ENCODE data around the gene PGA4.
"Not testable (repeated sequence)": the region's sequence is repeated elsewhere in the genome, so short reads cannot be mapped to it uniquely, and the experiment has no call there.

DNA sequence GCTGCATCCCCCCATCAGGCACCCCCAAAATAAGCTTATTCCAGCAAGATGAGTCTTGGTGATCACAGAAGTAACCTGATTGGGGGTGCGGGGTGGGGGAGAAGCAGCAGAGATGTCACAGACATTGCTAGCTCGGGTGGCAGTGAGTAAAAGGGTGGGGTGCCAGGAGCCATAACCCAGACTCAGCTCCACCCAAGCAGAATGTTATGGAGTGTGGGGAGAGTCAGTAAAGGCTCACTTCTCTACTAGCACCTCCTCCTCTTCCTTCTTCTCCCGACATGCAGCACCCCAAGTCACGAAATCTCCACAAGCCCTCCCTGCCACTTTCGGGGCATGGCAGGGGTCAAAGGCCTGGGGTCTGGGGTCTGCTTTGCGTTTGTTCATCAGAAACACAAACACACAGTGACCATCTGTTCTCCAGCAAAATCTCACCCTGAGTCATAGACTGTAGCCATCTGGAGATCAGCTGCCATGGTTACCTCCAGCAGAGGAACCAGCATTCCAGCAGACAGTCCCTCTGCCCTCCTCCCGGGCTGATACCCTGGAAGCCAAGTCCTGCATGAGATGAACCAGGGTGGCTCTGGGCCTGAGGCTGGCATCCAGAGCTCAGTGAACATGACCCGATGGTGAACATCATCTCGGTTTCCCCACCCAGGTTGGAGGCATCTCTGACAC, 14.4 kb upstream of the PGA4 start:
- TF ChIP-seq, protein P1, sequence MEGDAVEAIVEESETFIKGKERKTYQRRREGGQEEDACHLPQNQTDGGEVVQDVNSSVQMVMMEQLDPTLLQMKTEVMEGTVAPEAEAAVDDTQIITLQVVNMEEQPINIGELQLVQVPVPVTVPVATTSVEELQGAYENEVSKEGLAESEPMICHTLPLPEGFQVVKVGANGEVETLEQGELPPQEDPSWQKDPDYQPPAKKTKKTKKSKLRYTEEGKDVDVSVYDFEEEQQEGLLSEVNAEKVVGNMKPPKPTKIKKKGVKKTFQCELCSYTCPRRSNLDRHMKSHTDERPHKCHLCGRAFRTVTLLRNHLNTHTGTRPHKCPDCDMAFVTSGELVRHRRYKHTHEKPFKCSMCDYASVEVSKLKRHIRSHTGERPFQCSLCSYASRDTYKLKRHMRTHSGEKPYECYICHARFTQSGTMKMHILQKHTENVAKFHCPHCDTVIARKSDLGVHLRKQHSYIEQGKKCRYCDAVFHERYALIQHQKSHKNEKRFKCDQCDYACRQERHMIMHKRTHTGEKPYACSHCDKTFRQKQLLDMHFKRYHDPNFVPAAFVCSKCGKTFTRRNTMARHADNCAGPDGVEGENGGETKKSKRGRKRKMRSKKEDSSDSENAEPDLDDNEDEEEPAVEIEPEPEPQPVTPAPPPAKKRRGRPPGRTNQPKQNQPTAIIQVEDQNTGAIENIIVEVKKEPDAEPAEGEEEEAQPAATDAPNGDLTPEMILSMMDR (IDR thresholded peaks at IDR 0.05; ENCODE audit: low read depth, low read length, missing input control), result not testable (repeated sequence)
- TF ChIP-seq, protein P2, sequence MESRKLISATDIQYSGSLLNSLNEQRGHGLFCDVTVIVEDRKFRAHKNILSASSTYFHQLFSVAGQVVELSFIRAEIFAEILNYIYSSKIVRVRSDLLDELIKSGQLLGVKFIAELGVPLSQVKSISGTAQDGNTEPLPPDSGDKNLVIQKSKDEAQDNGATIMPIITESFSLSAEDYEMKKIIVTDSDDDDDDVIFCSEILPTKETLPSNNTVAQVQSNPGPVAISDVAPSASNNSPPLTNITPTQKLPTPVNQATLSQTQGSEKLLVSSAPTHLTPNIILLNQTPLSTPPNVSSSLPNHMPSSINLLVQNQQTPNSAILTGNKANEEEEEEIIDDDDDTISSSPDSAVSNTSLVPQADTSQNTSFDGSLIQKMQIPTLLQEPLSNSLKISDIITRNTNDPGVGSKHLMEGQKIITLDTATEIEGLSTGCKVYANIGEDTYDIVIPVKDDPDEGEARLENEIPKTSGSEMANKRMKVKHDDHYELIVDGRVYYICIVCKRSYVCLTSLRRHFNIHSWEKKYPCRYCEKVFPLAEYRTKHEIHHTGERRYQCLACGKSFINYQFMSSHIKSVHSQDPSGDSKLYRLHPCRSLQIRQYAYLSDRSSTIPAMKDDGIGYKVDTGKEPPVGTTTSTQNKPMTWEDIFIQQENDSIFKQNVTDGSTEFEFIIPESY (IDR thresholded peaks at IDR 0.05), result not testable (repeated sequence)
- not testable (repeated sequence) for TF ChIP-seq GABPA (IDR thresholded peaks at IDR 0.05 in 1 of 2, conservative IDR thresholded peaks at IDR 0.05 in 1 of 2); SP1 (IDR thresholded peaks at IDR 0.05); YY1 (IDR thresholded peaks at IDR 0.05)

All from liver (tissue), 3 donors.